Breast epithelium (tissue), 4 donors: ENCODE results near the gene ITGB8. TPM values are rescaled to one million over a fixed set of nuclear protein-coding genes. Genes with fewer than 3 reads are reported as not detected.

Experiments
- DNase-seq, 2 donors: peaks; one replicate each; pipeline ENCODE4 v3.0.0-alpha.2; 2019; ENCODE audit warnings: low spot score in 2 of 2
- H3K27ac ChIP-seq, 2 donors: fragments of 200-600 bp; sonication (generic) in 1 of 2; one replicate each; pipeline ENCODE4 v1.5.1; 2016 to 2019; ENCODE audit warnings: mild to moderate bottlenecking in 1 of 2
- H3K27me3 ChIP-seq, 2 donors: fragments of 200-600 bp; sonication (generic) in 1 of 2; one replicate each; pipeline versions ENCODE4 v1.5.1 to v1.6.0; 2017 to 2019; ENCODE audit warnings: control low read depth in 1 of 2, mild to moderate bottlenecking in 1 of 2
- H3K36me3 ChIP-seq: fragments of 200-600 bp; one replicate; pipeline ENCODE4 v1.5.1; 2019
- H3K4me1 ChIP-seq, 2 donors: fragments of 200-600 bp; sonication (generic); one replicate each; pipeline ENCODE4 v1.5.1; 2016 to 2019; ENCODE audit warnings: control low read depth in 1 of 2
- H3K4me3 ChIP-seq, 3 donors: fragments of 200-600 bp; sonication (generic); 1 replicate in 2 of 3; 2 replicates in 1 of 3; pipeline ENCODE4 v1.5.1; 2016 to 2019; ENCODE audit warnings: mild to moderate bottlenecking in 3 of 3, moderate library complexity in 2 of 3
- H3K9me3 ChIP-seq, 2 donors: fragments of 200-600 bp; sonication (generic) in 1 of 2; one replicate each; pipeline ENCODE4 v1.5.1; 2016 to 2019; ENCODE audit warnings: control low read depth in 1 of 2
- CTCF ChIP-seq, 3 donors: fragments of 450-650 bp; IDR thresholded peaks; one replicate each; pipeline ENCODE4 v1.5.1; 2016 to 2017; ENCODE audit warnings: antibody characterized with exemption in 3 of 3, mild to moderate bottlenecking in 3 of 3, moderate library complexity in 3 of 3
- POLR2A ChIP-seq: fragments of 450-650 bp; IDR thresholded peaks from one replicate; pipeline ENCODE4 v1.6.1; 2016; ENCODE audit warnings: antibody characterized with exemption, mild to moderate bottlenecking, moderate library complexity
- POLR2AphosphoS5 ChIP-seq, 3 donors: sonication (generic); formaldehyde crosslinking; IDR thresholded peaks; one replicate each; pipeline ENCODE4 v1.6.1; 2017; ENCODE audit warnings: antibody characterized with exemption in 3 of 3
- intact Hi-C: fragments of 100-400 bp; cut with DNase I; formaldehyde crosslinking; loops from one replicate; pipeline ENCODE4 v1.15.1; 2023; ENCODE audit warnings: low total_unique reads
- total RNA-seq, 3 donors: library from RNA; depleted of rRNA; stranded (reverse); fragments of >200 nt; gene quantifications; one replicate each; pipeline ENCODE4 v1.1.0, GENCODE V29; 2016

The ITGB8 gene
- total RNA-seq, 3 donors from 2014 or later: 1.6 to 154 (median 52.1) TPM

GRCh38 chr7:20340839-20341238, 10.1 kb downstream of the ITGB8 start:
- intact Hi-C loops: no loop called here
- peak overlapping the region; percentile 96 to 98 for H3K27ac ChIP-seq
- no peaks in the 10 kb centered on the region for H3K9me3 ChIP-seq
- no peaks in the 10 kb centered on the region for H3K4me1 ChIP-seq
- TF ChIP-seq CTCF (IDR thresholded peaks at IDR 0.05) (no peak), POLR2AphosphoS5 (IDR thresholded peaks at IDR 0.05) (peak in 1 of 3 donors; percentile 80)
- H3K27me3 ChIP-seq: no peaks in the 10 kb centered on the region
- DNase-seq: peak in 1 of 2 donors; percentile 90
- no peak overlapping the region for H3K4me3 ChIP-seq
- no peaks in the 10 kb centered on the region for H3K36me3 ChIP-seq

- Histone ChIP-seq H3K36me3 (no peaks in the 10 kb centered on the region), H3K4me1 (no peaks in the 10 kb centered on the region), H3K27ac (peak overlapping the region; percentile 96 to 98), H3K27me3 (no peaks in the 10 kb centered on the region), H3K4me3 (no peak overlapping the region), H3K9me3 (no peaks in the 10 kb centered on the region)
- intact Hi-C loops: no loop called here
- DNase-seq: no peak
- TF ChIP-seq POLR2A (no peak), POLR2AphosphoS5 (IDR thresholded peaks at IDR 0.05) (no peak), CTCF (IDR thresholded peaks at IDR 0.05) (no peak)
Observed at GRCh38 chr7:20343205-20343604, 12.5 kb downstream of the ITGB8 start.

GRCh38 chr7:20343941-20344340, 13.2 kb downstream of the ITGB8 start:
- intact Hi-C loops: no loop called here
- H3K27ac ChIP-seq: peak overlapping the region; percentile 96 to 98
- no peaks in the 10 kb centered on the region for H3K36me3 ChIP-seq
- H3K27me3 ChIP-seq: no peaks in the 10 kb centered on the region
- no peaks in the 10 kb centered on the region for H3K9me3 ChIP-seq
- TF ChIP-seq POLR2A: no peak
- TF ChIP-seq POLR2AphosphoS5 (IDR thresholded peaks at IDR 0.05): no peak
- no peak for TF ChIP-seq CTCF (IDR thresholded peaks at IDR 0.05)
- H3K4me1 ChIP-seq: no peaks in the 10 kb centered on the region
- no peak overlapping the region for H3K4me3 ChIP-seq
- DNase-seq: no peak

- peak overlapping the region; percentile 96 to 98 for H3K27ac ChIP-seq
Observed at GRCh38 chr7:20344396-20344795, 13.7 kb downstream of the ITGB8 start.

GRCh38 chr7:20346577-20346976, 15.9 kb downstream of the ITGB8 start:
- intact Hi-C loops: no loop called here
- no peak for DNase-seq
- H3K27ac ChIP-seq: peak overlapping the region; percentile 30 to 72
- TF ChIP-seq CTCF (IDR thresholded peaks at IDR 0.05) (no peak), POLR2AphosphoS5 (IDR thresholded peaks at IDR 0.05) (no peak), POLR2A (no peak)
- H3K9me3 ChIP-seq: no peaks in the 10 kb centered on the region
- H3K4me1 ChIP-seq: no peaks in the 10 kb centered on the region
- H3K4me3 ChIP-seq: no peak overlapping the region
- no peaks in the 10 kb centered on the region for H3K27me3 ChIP-seq
- H3K36me3 ChIP-seq: no peaks in the 10 kb centered on the region

More at GRCh38 chr7:20344396-20344795, 13.7 kb downstream of the ITGB8 start:
- H3K27me3 ChIP-seq: no peaks in the 10 kb centered on the region
- H3K9me3 ChIP-seq: no peaks in the 10 kb centered on the region
- no peaks in the 10 kb centered on the region for H3K4me1 ChIP-seq
- H3K36me3 ChIP-seq: no peaks in the 10 kb centered on the region
- intact Hi-C loops: no loop called here
- TF ChIP-seq POLR2A (no peak), POLR2AphosphoS5 (IDR thresholded peaks at IDR 0.05) (no peak), CTCF (IDR thresholded peaks at IDR 0.05) (no peak)
- no peak for DNase-seq
- H3K4me3 ChIP-seq: no peak overlapping the region
